ENCODE measurements around the gene GNAQ. TPM values are rescaled to one million over a fixed set of nuclear protein-coding genes. Genes with fewer than 3 reads are reported as not detected.

GNAQ gene
- total RNA-seq, 1 experiment from 2014 or later, result 0.51 TPM

DNA sequence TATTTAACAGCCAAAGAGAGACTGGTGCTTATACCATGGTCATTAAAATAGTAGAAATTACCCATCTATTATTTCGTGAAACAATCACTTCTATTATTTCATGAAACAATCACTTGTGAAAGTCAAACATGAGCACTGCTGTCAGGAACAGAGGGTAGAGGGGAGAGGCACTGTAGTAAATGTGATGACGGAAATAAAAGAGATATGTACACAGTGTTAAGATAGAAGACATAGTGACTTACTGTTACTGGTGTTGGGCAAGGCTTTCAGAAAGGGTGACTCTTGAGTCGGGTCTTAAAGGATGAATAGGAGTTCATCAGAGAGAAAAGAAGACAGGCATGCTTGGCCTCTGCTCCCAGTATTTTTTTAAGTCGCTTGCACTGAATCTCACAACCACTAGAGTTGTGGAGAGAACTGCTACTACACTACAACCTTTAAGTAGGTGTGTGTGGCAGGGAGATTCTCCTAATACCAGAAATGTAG lies 220.9 kb downstream of the GNAQ start:
- POLR2A ChIA-PET (ENCODE audit: unreplicated experiment), result no interaction called here

DNA sequence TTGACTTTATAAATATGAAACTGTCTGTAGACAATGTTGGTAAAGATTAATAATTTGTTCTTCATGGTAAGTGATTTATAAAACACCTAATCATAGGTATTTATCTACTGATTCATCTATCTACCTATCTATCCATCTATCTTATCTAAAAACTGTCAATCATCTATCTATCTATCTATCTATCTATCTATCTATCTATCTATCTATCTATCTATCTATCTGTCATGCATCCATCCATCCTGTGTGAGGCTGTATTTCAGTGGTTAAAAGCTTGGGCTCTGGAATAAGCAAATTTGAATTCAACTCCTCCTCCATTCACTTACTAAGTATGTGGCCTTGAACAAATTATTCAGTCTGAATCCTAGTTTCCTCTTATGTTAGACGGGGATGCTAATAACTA lies 221.6 kb downstream of the GNAQ start:
- CTCF ChIA-PET, result no interaction called here
- no TSS peak for BruUV-seq (replicated peaks)
- ATAC-seq, result no peak

More for the DNA sequence above, 220.9 kb downstream of the GNAQ start:
- Histone ChIP-seq H3K9me3 (ENCODE audit: low read length) (no peaks in the 10 kb centered on the region), H3K9ac (ENCODE audit: low read length) (no peak overlapping the region), H3K4me2 (ENCODE audit: low read length) (no peak overlapping the region), H3K4me3 (ENCODE audit: low read length) (no peak overlapping the region), H3K27ac (ENCODE audit: low read length) (no peak overlapping the region), H2AFZ (ENCODE audit: low read length) (no peak overlapping the region), H3K36me3 (ENCODE audit: low read depth, low read length) (no peaks in the 10 kb centered on the region), H3K4me1 (ENCODE audit: insufficient read depth, low read length) (peaks cover 10% of the 10 kb centered on the region), H4K20me1 (ENCODE audit: low read length) (no peaks in the 10 kb centered on the region), H3K9me2 (replicated peaks; ENCODE audit: low read length) (no peaks in the 10 kb centered on the region), H3K27me3 (ENCODE audit: low read length) (no peaks in the 10 kb centered on the region), H3K79me2 (ENCODE audit: low read length) (no peaks in the 10 kb centered on the region), H3F3A (ENCODE audit: low read length, unreplicated experiment) (no peaks in the 10 kb centered on the region)
- no peak for TF ChIP-seq EZH2 (IDR thresholded peaks at IDR 0.05; ENCODE audit: low read length, unreplicated experiment)
- TF ChIP-seq EZH2phosphoT487 (IDR thresholded peaks at IDR 0.05; ENCODE audit: borderline replicate concordance, low read length), result no peak
- TF ChIP-seq, protein P1, sequence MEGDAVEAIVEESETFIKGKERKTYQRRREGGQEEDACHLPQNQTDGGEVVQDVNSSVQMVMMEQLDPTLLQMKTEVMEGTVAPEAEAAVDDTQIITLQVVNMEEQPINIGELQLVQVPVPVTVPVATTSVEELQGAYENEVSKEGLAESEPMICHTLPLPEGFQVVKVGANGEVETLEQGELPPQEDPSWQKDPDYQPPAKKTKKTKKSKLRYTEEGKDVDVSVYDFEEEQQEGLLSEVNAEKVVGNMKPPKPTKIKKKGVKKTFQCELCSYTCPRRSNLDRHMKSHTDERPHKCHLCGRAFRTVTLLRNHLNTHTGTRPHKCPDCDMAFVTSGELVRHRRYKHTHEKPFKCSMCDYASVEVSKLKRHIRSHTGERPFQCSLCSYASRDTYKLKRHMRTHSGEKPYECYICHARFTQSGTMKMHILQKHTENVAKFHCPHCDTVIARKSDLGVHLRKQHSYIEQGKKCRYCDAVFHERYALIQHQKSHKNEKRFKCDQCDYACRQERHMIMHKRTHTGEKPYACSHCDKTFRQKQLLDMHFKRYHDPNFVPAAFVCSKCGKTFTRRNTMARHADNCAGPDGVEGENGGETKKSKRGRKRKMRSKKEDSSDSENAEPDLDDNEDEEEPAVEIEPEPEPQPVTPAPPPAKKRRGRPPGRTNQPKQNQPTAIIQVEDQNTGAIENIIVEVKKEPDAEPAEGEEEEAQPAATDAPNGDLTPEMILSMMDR (conservative IDR thresholded peaks at IDR 0.05; ENCODE audit: low read depth, low read length), result no peak
- ATAC-seq (no peak), DNase-seq (no peak)
- intact Hi-C loops (cut with micrococcal nuclease), result no loop called here
- CTCF ChIA-PET, result no interaction called here
- no TSS peak for BruUV-seq (replicated peaks)

DNA sequence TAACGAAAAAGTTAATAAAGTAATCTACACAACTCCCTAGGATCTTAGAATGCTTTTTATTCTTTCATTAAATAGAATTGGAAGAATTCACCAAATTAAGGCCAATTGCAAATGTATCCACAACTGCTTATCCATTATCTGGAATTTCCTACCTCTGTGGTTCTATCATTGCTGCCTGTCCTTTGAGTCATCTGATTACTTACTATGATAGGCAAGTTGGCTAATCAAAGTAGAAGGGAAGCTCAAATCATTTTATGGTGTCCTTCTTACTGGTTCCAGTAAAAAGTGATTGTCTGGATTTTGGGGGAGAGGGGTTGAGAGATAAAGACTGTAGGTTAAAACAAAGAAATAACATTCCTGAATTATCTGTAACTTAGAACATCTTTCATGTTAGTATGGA lies 222.1 kb downstream of the GNAQ start:
- CTCF ChIA-PET, result no interaction called here
- DNase-seq, result no peak
- TF ChIP-seq EZH2phosphoT487 (IDR thresholded peaks at IDR 0.05; ENCODE audit: borderline replicate concordance, low read length) (no peak), EZH2 (IDR thresholded peaks at IDR 0.05; ENCODE audit: low read length, unreplicated experiment) (no peak)
- TF ChIP-seq, protein P1 (conservative IDR thresholded peaks at IDR 0.05; ENCODE audit: low read depth, low read length), result no peak
- Histone ChIP-seq H3K4me1 (ENCODE audit: insufficient read depth, low read length) (peaks cover 7% of the 10 kb centered on the region), H3K79me2 (ENCODE audit: low read length) (no peaks in the 10 kb centered on the region), H3K9ac (ENCODE audit: low read length) (no peak overlapping the region), H3K27ac (ENCODE audit: low read length) (no peak overlapping the region), H3K4me2 (ENCODE audit: low read length) (no peak overlapping the region), H3K27me3 (ENCODE audit: low read length) (no peaks in the 10 kb centered on the region), H2AFZ (ENCODE audit: low read length) (no peak overlapping the region), H3K9me3 (ENCODE audit: low read length) (no peaks in the 10 kb centered on the region), H3K36me3 (ENCODE audit: low read depth, low read length) (no peaks in the 10 kb centered on the region), H3K4me3 (ENCODE audit: low read length) (no peak overlapping the region), H3F3A (ENCODE audit: low read length, unreplicated experiment) (no peaks in the 10 kb centered on the region), H3K9me2 (replicated peaks; ENCODE audit: low read length) (no peaks in the 10 kb centered on the region), H4K20me1 (ENCODE audit: low read length) (no peaks in the 10 kb centered on the region)
- POLR2A ChIA-PET (ENCODE audit: unreplicated experiment), result no interaction called here
- no TSS peak for BruUV-seq (replicated peaks)
- intact Hi-C loops (cut with micrococcal nuclease), result no loop called here
- ATAC-seq, result no peak

More for the DNA sequence above, 221.6 kb downstream of the GNAQ start:
- Histone ChIP-seq H3K9ac (ENCODE audit: low read length) (no peak overlapping the region), H3K36me3 (ENCODE audit: low read depth, low read length) (no peaks in the 10 kb centered on the region), H3K4me2 (ENCODE audit: low read length) (no peak overlapping the region), H3K27ac (ENCODE audit: low read length) (no peak overlapping the region), H3K9me2 (replicated peaks; ENCODE audit: low read length) (no peaks in the 10 kb centered on the region), H3K4me3 (ENCODE audit: low read length) (no peak overlapping the region), H3K27me3 (ENCODE audit: low read length) (no peaks in the 10 kb centered on the region), H3K4me1 (ENCODE audit: insufficient read depth, low read length) (peaks cover 8% of the 10 kb centered on the region), H2AFZ (ENCODE audit: low read length) (no peak overlapping the region), H3F3A (ENCODE audit: low read length, unreplicated experiment) (no peaks in the 10 kb centered on the region), H3K79me2 (ENCODE audit: low read length) (no peaks in the 10 kb centered on the region), H3K9me3 (ENCODE audit: low read length) (no peaks in the 10 kb centered on the region), H4K20me1 (ENCODE audit: low read length) (no peaks in the 10 kb centered on the region)
- POLR2A ChIA-PET (ENCODE audit: unreplicated experiment), result no interaction called here
- DNase-seq, result no peak
- intact Hi-C loops (cut with micrococcal nuclease), result no loop called here
- TF ChIP-seq EZH2 (IDR thresholded peaks at IDR 0.05; ENCODE audit: low read length, unreplicated experiment) (no peak), EZH2phosphoT487 (IDR thresholded peaks at IDR 0.05; ENCODE audit: borderline replicate concordance, low read length) (no peak)
- TF ChIP-seq, protein P1 (conservative IDR thresholded peaks at IDR 0.05; ENCODE audit: low read depth, low read length), result no peak
